Measurements from ENCODE around the gene GUCA1A. TPM values are rescaled to one million over a fixed set of nuclear protein-coding genes. Genes with fewer than 3 reads are reported as not detected.

Gene GUCA1A
- total and polyA plus RNA-seq, 9 donors: 0.04 to 0.16 (median 0.09) TPM; not detected in 5

DNA sequence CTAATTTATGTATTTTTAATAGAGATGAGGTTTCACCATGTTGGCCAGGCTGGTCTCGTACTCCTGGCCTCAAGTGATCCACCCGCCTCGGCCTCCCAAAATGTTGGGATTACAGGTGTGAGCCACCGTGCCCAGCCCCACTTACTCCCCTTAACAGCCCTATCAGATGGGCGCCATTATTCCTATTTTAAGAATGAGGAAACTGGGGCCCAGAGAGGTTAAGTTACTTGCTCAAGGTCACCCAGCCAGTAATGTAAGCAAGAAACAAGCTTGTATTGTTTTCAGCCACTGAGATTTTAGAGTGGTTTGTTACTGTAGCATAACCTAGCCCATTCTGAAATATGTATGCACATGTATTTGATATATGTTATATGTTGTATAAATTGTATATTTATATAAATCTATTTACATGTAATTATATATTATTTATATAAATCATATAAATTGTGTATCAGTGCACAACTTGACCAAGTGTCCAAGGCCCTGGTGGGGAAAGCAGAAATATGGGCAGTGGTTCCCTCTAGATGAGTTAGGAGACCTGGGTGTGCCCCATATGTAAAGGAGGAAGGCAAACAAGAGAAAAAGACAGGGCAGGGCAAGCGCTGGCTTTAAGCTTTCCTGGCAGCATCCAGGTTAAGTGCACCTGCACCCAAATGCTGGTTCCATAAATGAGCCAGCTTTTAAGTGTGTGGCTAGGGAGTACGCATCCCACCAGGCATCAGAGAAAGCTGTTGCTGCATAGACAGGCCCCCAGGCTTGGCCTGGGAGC lies 1.2 kb upstream of the GUCA1A start:
- WGBS (ENCODE audit: insufficient coverage): 86% methylated on average over 4 of the region's 7 CpGs
- no peaks in the 10 kb centered on the region for H3K9me3 ChIP-seq (replicated peaks; ENCODE audit: control insufficient read depth, low read depth, low read length)
- DNase-seq: no peak
- no peak overlapping the region for H3K4me3 ChIP-seq (ENCODE audit: low read length)
- no peak overlapping the region for H3K27ac ChIP-seq (ENCODE audit: low read length)
- H3K36me3 ChIP-seq (ENCODE audit: control insufficient read depth, insufficient read depth, low read length): no peaks in the 10 kb centered on the region
- no peaks in the 10 kb centered on the region for H3K4me1 ChIP-seq (ENCODE audit: control insufficient read depth, insufficient read depth, low read length)
- H3K27me3 ChIP-seq (ENCODE audit: control insufficient read depth, insufficient read depth, low read length): no peaks in the 10 kb centered on the region

DNA sequence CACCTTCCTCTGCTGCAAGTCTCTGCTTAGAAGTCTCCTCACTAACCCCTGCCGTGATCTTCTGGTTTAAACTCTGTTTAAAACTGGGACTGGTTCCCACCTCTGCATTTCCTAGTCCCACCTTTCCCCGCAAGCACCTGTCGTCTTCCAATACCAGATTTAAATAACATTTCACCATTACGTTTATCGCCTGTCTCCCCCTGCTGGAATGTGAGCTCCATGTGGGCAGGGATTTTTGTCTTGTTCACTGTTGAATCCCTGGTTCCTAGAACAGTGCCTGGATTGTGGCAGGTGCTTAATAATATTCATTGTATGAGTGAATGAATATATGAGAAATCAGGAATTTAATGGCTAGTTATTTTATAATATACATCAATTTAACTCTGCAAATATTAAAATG lies 2.7 kb downstream of the GUCA1A start:
- Histone ChIP-seq H3K4me3 (ENCODE audit: low read length) (no peak overlapping the region), H3K4me1 (ENCODE audit: control insufficient read depth, insufficient read depth, low read length) (peaks cover 5% of the 10 kb centered on the region), H3K27me3 (ENCODE audit: control insufficient read depth, insufficient read depth, low read length) (peaks cover 7% of the 10 kb centered on the region), H3K9me3 (replicated peaks; ENCODE audit: control insufficient read depth, low read depth, low read length) (no peaks in the 10 kb centered on the region), H3K36me3 (ENCODE audit: control insufficient read depth, insufficient read depth, low read length) (no peaks in the 10 kb centered on the region), H3K27ac (ENCODE audit: low read length) (no peak overlapping the region)
- no peak for DNase-seq
- 77% methylated on average over 1 of the region's 5 CpGs for WGBS (ENCODE audit: insufficient coverage)

DNA sequence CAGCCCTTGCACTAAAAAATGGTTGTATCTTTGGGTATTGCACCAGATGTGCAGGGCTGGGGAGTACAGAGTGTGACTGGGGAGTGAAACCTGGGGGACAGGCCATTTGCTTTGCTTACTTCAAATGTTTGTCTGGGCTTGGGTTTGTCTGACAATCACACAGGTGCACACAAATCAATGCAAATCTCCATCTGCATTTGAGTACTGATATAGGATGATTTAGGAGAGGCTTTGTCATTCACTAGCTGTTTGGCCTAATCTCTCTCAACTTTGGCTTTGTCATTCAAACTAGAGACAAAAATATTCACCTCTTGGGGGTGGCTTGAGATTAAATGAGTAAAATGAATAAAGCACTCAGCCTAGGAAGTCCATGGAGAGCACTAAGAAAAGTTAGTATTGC lies 3.8 kb downstream of the GUCA1A start:
- Histone ChIP-seq H3K27ac (ENCODE audit: low read length) (no peak overlapping the region), H3K4me3 (ENCODE audit: low read length) (no peak overlapping the region), H3K36me3 (ENCODE audit: control insufficient read depth, insufficient read depth, low read length) (no peaks in the 10 kb centered on the region), H3K4me1 (ENCODE audit: control insufficient read depth, insufficient read depth, low read length) (peaks cover 5% of the 10 kb centered on the region), H3K27me3 (ENCODE audit: control insufficient read depth, insufficient read depth, low read length) (peaks cover 7% of the 10 kb centered on the region), H3K9me3 (replicated peaks; ENCODE audit: control insufficient read depth, low read depth, low read length) (no peaks in the 10 kb centered on the region)
- no peak for DNase-seq

DNA sequence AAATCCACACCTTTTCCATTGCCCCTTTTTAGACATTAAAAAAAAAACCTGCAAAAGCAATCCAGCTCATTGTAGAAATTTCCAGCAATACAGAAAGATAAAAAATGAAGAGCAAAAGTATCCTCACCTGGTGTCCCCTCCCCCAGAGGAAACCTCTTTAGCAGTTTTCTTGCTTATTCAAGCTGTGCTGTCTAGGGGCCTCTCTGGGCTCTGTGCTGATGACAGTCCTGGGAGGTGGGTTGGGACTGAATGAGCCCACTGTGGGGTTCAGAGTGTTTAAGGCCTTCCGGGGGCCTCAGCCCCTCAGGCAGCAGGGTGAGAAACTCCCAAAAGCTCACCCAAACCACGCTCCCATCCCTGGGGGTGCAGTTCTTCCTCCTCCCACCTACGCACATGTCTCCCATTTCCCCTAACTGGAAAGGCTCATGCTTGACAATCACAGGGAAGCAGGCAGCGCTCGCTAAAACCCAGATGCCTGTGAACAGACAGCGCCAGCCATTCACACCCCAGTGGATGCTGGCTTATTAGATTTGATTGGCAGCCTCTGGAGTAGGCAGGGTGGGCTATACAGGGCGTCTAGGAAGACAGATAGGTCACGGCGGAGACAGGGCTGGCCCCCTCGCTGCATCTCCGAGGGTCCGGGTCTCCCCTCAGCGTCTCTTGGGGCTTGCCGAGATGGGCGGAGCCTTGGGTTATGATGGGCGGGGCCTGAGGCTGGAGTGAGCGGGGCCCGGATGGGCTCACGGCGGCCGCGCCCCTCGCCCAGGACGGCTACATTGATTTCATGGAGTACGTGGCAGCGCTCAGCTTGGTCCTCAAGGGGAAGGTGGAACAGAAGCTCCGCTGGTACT lies 4.6 kb downstream of the GUCA1A start:
- H3K4me1 ChIP-seq (ENCODE audit: control insufficient read depth, insufficient read depth, low read length): peaks cover 5% of the 10 kb centered on the region
- H3K36me3 ChIP-seq (ENCODE audit: control insufficient read depth, insufficient read depth, low read length): no peaks in the 10 kb centered on the region
- peaks cover 7% of the 10 kb centered on the region for H3K27me3 ChIP-seq (ENCODE audit: control insufficient read depth, insufficient read depth, low read length)
- 5% methylated on average over 25 of the region's 27 CpGs for WGBS (ENCODE audit: insufficient coverage)
- H3K4me3 ChIP-seq (ENCODE audit: low read length): no peak overlapping the region
- no peaks in the 10 kb centered on the region for H3K9me3 ChIP-seq (replicated peaks; ENCODE audit: control insufficient read depth, low read depth, low read length)
- DNase-seq: no peak
- H3K27ac ChIP-seq (ENCODE audit: low read length): no peak overlapping the region

DNA sequence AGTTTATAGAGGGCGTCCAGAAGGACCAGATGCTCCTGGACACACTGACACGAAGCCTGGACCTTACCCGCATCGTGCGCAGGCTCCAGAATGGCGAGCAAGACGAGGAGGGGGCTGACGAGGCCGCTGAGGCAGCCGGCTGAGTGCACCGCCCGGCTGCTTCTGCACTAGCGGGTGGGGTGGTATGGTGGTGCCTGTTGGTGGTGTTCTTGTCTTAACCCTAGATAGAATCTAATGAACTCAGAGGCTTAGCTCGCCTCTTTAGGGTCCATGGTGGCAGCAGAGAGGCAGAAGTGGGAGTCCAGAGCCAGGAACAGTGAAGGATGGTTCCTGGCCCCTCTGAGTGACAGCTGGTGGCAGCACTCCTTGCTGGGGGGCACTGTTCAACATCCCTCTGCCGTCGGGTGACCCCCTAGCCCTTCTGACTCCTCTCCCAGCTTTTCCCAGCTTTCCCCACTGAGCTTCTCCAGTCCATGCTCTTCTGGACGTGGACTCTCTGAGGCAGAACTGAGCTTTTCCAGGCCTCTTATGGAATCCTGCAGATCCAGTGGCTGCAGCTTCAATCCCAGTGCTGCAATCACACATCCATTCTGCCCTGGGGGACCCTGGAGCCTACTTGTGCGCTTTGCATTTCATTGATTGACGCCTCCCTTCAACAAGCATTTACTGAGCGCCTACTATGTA lies 6.2 kb downstream of the GUCA1A start:
- Histone ChIP-seq H3K4me3 (ENCODE audit: low read length) (no peak overlapping the region), H3K27ac (ENCODE audit: low read length) (no peak overlapping the region), H3K27me3 (ENCODE audit: control insufficient read depth, insufficient read depth, low read length) (peaks cover 7% of the 10 kb centered on the region), H3K9me3 (replicated peaks; ENCODE audit: control insufficient read depth, low read depth, low read length) (no peaks in the 10 kb centered on the region), H3K4me1 (ENCODE audit: control insufficient read depth, insufficient read depth, low read length) (peaks cover 5% of the 10 kb centered on the region), H3K36me3 (ENCODE audit: control insufficient read depth, insufficient read depth, low read length) (no peaks in the 10 kb centered on the region)
- DNase-seq: no peak
- 73% methylated on average over 7 of the region's 20 CpGs for WGBS (ENCODE audit: insufficient coverage)

DNA sequence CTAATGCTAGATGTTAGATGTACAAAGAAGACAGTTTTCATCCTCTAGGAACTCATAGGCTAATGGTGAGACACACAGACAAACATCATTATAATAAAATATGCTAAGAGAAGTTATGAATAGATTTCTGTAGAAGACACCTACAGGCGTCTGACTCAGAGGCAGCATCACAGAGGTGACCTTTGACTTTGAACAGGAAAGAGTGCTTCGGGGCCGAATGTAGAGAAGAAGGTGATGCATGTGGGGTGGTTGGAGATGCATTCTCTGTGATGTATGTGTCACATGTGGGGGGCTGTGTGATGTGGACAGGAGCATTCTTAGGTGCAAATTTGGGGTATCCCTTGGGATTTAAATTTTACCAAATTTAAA lies 6.8 kb downstream of the GUCA1A start:
- WGBS (ENCODE audit: insufficient coverage): 79% methylated on average over 2 of the region's 3 CpGs
- no peak for DNase-seq
- Histone ChIP-seq H3K36me3 (ENCODE audit: control insufficient read depth, insufficient read depth, low read length) (no peaks in the 10 kb centered on the region), H3K4me1 (ENCODE audit: control insufficient read depth, insufficient read depth, low read length) (peaks cover 5% of the 10 kb centered on the region), H3K27ac (ENCODE audit: low read length) (no peak overlapping the region), H3K27me3 (ENCODE audit: control insufficient read depth, insufficient read depth, low read length) (peaks cover 7% of the 10 kb centered on the region), H3K9me3 (replicated peaks; ENCODE audit: control insufficient read depth, low read depth, low read length) (no peaks in the 10 kb centered on the region), H3K4me3 (ENCODE audit: low read length) (no peak overlapping the region)

DNA sequence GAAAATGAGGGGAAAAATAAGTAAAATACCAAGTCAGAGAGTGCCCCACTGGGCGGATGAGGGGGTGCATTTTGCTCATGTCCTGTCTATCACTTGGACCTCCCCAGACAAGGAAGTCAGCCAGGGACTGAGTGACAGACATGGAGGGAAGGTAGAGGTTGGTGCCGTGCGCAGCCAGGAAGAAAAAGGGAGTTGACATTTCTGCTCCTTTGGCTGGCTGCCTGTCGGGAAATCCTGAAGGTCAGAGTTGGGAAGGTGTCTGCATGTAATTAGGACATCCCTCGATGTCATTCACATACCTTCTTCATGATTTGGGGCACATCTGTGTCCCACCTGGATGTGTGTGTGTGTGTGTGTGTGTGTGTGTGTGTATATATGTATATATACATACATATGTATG lies 8.9 kb downstream of the GUCA1A start:
- no peak overlapping the region for H3K4me3 ChIP-seq (ENCODE audit: low read length)
- 85% methylated on average over 1 of the region's 5 CpGs for WGBS (ENCODE audit: insufficient coverage)
- peaks cover 7% of the 10 kb centered on the region for H3K27me3 ChIP-seq (ENCODE audit: control insufficient read depth, insufficient read depth, low read length)
- peaks cover 5% of the 10 kb centered on the region for H3K4me1 ChIP-seq (ENCODE audit: control insufficient read depth, insufficient read depth, low read length)
- H3K36me3 ChIP-seq (ENCODE audit: control insufficient read depth, insufficient read depth, low read length): no peaks in the 10 kb centered on the region
- DNase-seq: no peak
- H3K27ac ChIP-seq (ENCODE audit: low read length): no peak overlapping the region
- no peaks in the 10 kb centered on the region for H3K9me3 ChIP-seq (replicated peaks; ENCODE audit: control insufficient read depth, low read depth, low read length)

DNA sequence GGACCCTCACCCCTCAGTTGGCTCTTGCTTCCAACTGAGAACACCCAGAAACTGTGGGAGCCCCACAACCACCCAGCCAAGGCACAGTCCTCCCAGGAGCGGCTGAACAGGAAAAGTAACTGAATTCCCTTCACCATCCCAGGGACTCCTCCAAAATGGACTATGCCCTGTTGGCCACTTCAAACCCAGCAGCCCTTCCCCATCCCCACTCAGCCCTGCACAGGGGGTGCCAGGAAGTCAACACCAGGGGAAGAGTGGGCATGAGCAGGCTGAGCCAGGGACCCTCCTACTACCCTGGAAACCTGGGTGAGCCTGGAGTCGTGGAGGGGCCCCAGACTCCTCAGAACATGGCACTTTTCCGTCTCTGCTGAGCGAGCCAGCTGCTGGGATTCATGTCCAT lies 11.3 kb downstream of the GUCA1A start:
- H3K4me3 ChIP-seq (ENCODE audit: low read length): no peak overlapping the region
- WGBS (ENCODE audit: insufficient coverage): 68% methylated on average over 2 of the region's 4 CpGs
- no peaks in the 10 kb centered on the region for H3K36me3 ChIP-seq (ENCODE audit: control insufficient read depth, insufficient read depth, low read length)
- no peak overlapping the region for H3K27ac ChIP-seq (ENCODE audit: low read length)
- H3K4me1 ChIP-seq (ENCODE audit: control insufficient read depth, insufficient read depth, low read length): no peaks in the 10 kb centered on the region
- no peaks in the 10 kb centered on the region for H3K27me3 ChIP-seq (ENCODE audit: control insufficient read depth, insufficient read depth, low read length)
- H3K9me3 ChIP-seq (replicated peaks; ENCODE audit: control insufficient read depth, low read depth, low read length): no peaks in the 10 kb centered on the region
- DNase-seq: no peak

DNA sequence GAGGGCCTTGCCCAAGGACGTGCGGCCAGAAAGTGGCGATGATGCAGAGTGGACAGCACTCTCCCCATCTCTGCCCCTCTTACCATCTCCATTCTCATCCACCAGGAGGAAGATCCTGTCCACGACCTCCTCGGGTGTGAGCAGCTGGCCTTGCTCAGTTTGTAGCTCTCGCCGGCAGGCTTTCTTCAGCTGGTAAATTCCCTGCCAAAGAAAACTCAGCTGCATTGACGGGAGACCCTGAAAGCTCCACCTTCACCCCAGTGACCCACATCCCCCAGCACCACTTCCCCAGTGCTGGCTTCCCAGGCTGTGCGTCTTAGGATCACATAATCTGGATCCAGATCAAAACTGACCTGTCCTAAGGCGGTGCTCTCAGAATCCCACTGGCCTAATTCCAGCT lies 12.4 kb downstream of the GUCA1A start:
- H3K9me3 ChIP-seq (replicated peaks; ENCODE audit: control insufficient read depth, low read depth, low read length): no peaks in the 10 kb centered on the region
- 47% methylated on average over 9 of the region's 10 CpGs for WGBS (ENCODE audit: insufficient coverage)
- H3K4me3 ChIP-seq (ENCODE audit: low read length): no peak overlapping the region
- H3K4me1 ChIP-seq (ENCODE audit: control insufficient read depth, insufficient read depth, low read length): no peaks in the 10 kb centered on the region
- no peaks in the 10 kb centered on the region for H3K36me3 ChIP-seq (ENCODE audit: control insufficient read depth, insufficient read depth, low read length)
- no peak overlapping the region for H3K27ac ChIP-seq (ENCODE audit: low read length)
- H3K27me3 ChIP-seq (ENCODE audit: control insufficient read depth, insufficient read depth, low read length): no peaks in the 10 kb centered on the region
- peak; percentile 16 for DNase-seq

DNA sequence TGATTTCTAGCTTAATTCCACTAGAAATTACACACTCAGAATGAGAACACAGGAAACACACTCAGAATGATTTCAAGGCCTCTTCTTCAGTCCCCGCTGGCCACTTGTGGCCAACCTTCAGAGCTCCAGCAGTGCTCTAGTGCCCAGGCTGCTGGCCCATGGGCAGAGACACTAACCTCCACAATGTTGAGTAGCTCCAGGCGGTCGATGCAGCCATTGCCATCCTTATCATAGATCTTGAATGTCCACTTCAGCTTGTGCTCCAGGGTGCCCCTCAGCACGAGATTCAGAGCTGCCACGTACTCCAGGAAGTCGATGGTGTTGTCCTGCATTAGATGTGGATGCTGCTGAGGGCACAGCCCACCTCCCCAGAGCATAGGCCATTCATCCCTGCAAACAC lies 15.2 kb downstream of the GUCA1A start:
- DNase-seq: no peak
- H3K9me3 ChIP-seq (replicated peaks; ENCODE audit: control insufficient read depth, low read depth, low read length): no peaks in the 10 kb centered on the region
- 95% methylated on average over 3 of the region's 6 CpGs for WGBS (ENCODE audit: insufficient coverage)
- H3K27me3 ChIP-seq (ENCODE audit: control insufficient read depth, insufficient read depth, low read length): no peaks in the 10 kb centered on the region
- no peak overlapping the region for H3K4me3 ChIP-seq (ENCODE audit: low read length)
- no peak overlapping the region for H3K27ac ChIP-seq (ENCODE audit: low read length)
- peaks cover 4% of the 10 kb centered on the region for H3K4me1 ChIP-seq (ENCODE audit: control insufficient read depth, insufficient read depth, low read length)
- H3K36me3 ChIP-seq (ENCODE audit: control insufficient read depth, insufficient read depth, low read length): no peaks in the 10 kb centered on the region

Data from muscle of leg (tissue), 11 donors.